A673 (cell line): ENCODE results near the gene CELF4.

ENCODE experiments used
- EZH2 ChIP-seq: fragments of 200-600 bp; sonication (generic); IDR thresholded peaks from 2 replicates; pipeline ENCODE4 v1.6.1; 2017; ENCODE audit warnings: borderline replicate concordance, low read depth, mild to moderate bottlenecking, mixed read lengths, antibody characterized with exemption, low read length; ENCODE audit not compliant: poor library complexity, severe bottlenecking
- TF ChIP-seq, protein P1 (sequence below): fragments of 300-800, 200-600 bp; sonication (generic); conservative IDR thresholded peaks from 2 replicates; pipeline ENCODE4 v1.5.1; 2017; ENCODE audit warnings: low read depth, mild to moderate bottlenecking, antibody characterized with exemption, low read length, moderate library complexity, mixed read lengths

- TF ChIP-seq, protein P1, sequence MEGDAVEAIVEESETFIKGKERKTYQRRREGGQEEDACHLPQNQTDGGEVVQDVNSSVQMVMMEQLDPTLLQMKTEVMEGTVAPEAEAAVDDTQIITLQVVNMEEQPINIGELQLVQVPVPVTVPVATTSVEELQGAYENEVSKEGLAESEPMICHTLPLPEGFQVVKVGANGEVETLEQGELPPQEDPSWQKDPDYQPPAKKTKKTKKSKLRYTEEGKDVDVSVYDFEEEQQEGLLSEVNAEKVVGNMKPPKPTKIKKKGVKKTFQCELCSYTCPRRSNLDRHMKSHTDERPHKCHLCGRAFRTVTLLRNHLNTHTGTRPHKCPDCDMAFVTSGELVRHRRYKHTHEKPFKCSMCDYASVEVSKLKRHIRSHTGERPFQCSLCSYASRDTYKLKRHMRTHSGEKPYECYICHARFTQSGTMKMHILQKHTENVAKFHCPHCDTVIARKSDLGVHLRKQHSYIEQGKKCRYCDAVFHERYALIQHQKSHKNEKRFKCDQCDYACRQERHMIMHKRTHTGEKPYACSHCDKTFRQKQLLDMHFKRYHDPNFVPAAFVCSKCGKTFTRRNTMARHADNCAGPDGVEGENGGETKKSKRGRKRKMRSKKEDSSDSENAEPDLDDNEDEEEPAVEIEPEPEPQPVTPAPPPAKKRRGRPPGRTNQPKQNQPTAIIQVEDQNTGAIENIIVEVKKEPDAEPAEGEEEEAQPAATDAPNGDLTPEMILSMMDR = no peak
- no peak for TF ChIP-seq EZH2
Measured at GRCh38 chr18:37286801-37287200, 278.8 kb downstream of the CELF4 start.
